ENCODE measurements around the gene ADPRHL1. TPM values are rescaled to one million over a fixed set of nuclear protein-coding genes. Genes with fewer than 3 reads are reported as not detected.

ADPRHL1 gene
- total RNA-seq, 1 experiment from 2014 or later, result 11.5 TPM

DNA sequence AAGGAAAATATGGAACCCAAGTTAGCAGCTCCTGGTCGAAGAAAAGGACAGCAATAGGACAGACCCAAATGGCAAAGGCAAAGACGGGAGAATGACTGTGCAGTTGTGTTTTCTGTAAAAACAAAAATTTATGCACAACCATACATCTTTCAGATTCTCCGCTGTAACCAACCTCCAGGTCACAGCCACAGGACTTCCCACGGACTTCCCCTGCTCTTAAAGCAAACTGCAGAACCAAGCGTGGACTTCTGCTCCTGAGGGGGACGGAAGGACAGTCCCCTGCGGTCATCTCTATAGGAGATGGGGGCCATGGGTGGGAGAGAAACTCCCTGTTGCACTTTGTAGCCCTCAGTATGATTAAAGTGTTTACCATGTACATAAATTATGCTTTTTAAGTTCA lies 91.9 kb downstream of the ADPRHL1 start:
- Histone ChIP-seq H3K27me3 (ENCODE audit: insufficient read depth, low read depth) (no peaks in the 10 kb centered on the region), H3K79me2 (ENCODE audit: low read depth) (peaks cover 4% of the 10 kb centered on the region; the same call in 1 of the 2 replicates), H3K27ac (no peak overlapping the region), H2AFZ (no peak overlapping the region), H3K4me3 (no peak overlapping the region), H3K9me3 (ENCODE audit: insufficient read depth, low read depth) (no peaks in the 10 kb centered on the region), H3K4me1 (replicated peaks; ENCODE audit: insufficient read depth) (no peaks in the 10 kb centered on the region; the same call in 1 of the 2 replicates), H3K9me2 (ENCODE audit: insufficient read depth) (no peaks in the 10 kb centered on the region), H3F3A (ENCODE audit: insufficient read depth, low read depth) (peaks cover 19% of the 10 kb centered on the region; the same call in 1 of the 2 replicates), H4K20me1 (ENCODE audit: insufficient read depth) (0 out of 2 replicates have a peak, but pooled peaks cover 5% of the 10 kb centered on the region), H3K36me3 (ENCODE audit: low read depth) (no peaks in the 10 kb centered on the region), H3K4me2 (no peak overlapping the region)
- ChIA-PET CTCF (no interaction called here), POLR2A (ENCODE audit: unreplicated experiment) (no interaction called here)
- no TSS peak for BruUV-seq (replicated peaks)
- intact Hi-C loops (cut with micrococcal nuclease; ENCODE audit: unreplicated experiment), result no loop called here
- TF ChIP-seq, protein P1, sequence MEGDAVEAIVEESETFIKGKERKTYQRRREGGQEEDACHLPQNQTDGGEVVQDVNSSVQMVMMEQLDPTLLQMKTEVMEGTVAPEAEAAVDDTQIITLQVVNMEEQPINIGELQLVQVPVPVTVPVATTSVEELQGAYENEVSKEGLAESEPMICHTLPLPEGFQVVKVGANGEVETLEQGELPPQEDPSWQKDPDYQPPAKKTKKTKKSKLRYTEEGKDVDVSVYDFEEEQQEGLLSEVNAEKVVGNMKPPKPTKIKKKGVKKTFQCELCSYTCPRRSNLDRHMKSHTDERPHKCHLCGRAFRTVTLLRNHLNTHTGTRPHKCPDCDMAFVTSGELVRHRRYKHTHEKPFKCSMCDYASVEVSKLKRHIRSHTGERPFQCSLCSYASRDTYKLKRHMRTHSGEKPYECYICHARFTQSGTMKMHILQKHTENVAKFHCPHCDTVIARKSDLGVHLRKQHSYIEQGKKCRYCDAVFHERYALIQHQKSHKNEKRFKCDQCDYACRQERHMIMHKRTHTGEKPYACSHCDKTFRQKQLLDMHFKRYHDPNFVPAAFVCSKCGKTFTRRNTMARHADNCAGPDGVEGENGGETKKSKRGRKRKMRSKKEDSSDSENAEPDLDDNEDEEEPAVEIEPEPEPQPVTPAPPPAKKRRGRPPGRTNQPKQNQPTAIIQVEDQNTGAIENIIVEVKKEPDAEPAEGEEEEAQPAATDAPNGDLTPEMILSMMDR (conservative IDR thresholded peaks at IDR 0.05), result no peak
- no peak for TF ChIP-seq EZH2 (IDR thresholded peaks at IDR 0.05; ENCODE audit: low read depth)
- DNase-seq, result no peak

DNA sequence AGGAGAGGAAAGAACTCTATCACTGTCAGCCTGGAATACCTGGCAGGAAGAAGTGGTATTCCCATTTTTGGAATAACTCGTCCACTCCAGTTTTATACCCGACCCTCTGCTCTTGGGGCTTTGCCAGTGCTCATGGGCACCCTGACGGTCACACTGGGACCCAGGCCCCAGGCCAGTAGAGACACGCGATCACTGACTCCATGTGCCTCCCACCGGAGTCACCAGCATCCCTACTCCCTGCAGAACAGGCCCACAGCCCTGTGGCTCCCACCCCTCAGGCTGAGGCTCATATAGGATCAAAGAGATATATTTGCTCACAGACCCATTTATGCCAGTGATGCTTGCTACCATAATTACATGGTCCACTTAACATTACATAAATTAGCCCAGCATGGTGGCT lies 92.8 kb downstream of the ADPRHL1 start:
- Histone ChIP-seq H4K20me1 (ENCODE audit: insufficient read depth) (0 out of 2 replicates have a peak, but pooled peaks cover 5% of the 10 kb centered on the region), H3K4me1 (replicated peaks; ENCODE audit: insufficient read depth) (no peaks in the 10 kb centered on the region; the same call in 1 of the 2 replicates), H2AFZ (no peak overlapping the region), H3F3A (ENCODE audit: insufficient read depth, low read depth) (peaks cover 19% of the 10 kb centered on the region; the same call in 1 of the 2 replicates), H3K79me2 (ENCODE audit: low read depth) (peaks cover 4% of the 10 kb centered on the region; the same call in 1 of the 2 replicates), H3K27me3 (ENCODE audit: insufficient read depth, low read depth) (no peaks in the 10 kb centered on the region), H3K27ac (no peak overlapping the region), H3K9me3 (ENCODE audit: insufficient read depth, low read depth) (no peaks in the 10 kb centered on the region), H3K36me3 (ENCODE audit: low read depth) (no peaks in the 10 kb centered on the region), H3K9me2 (ENCODE audit: insufficient read depth) (no peaks in the 10 kb centered on the region), H3K4me2 (no peak overlapping the region), H3K4me3 (no peak overlapping the region)
- no peak for TF ChIP-seq EZH2 (IDR thresholded peaks at IDR 0.05; ENCODE audit: low read depth)
- TF ChIP-seq, protein P1 (conservative IDR thresholded peaks at IDR 0.05), result no peak
- intact Hi-C loops (cut with micrococcal nuclease; ENCODE audit: unreplicated experiment), result no loop called here
- CTCF ChIA-PET, result no interaction called here
- POLR2A ChIA-PET (ENCODE audit: unreplicated experiment), result no interaction called here
- no TSS peak for BruUV-seq (replicated peaks)
- DNase-seq, result no peak

DNA sequence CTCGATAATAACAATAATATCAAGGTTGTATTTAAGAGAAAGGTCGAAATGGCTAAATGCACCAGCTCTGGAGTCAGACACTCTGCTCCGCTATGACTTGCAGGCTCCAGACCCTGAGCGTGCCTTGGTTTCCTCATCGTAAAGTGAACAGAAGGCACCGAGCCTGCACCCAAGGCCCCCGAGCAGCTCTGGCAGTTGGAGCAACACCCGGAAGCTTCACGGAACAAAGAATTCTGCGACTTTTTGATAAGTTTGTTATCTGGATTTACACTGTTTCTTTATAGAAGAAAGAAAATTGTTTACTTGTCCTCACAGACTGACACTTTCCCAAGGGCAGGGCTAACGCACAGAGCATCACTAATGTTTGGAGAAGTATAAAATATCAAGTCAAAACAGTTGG lies 93.7 kb downstream of the ADPRHL1 start:
- ChIA-PET CTCF (no interaction called here), POLR2A (ENCODE audit: unreplicated experiment) (no interaction called here)
- H3K27ac ChIP-seq, result no peak overlapping the region
- peaks cover 4% of the 10 kb centered on the region; the same call in 1 of the 2 replicates for H3K79me2 ChIP-seq (ENCODE audit: low read depth)
- H3F3A ChIP-seq (ENCODE audit: insufficient read depth, low read depth), result peaks cover 19% of the 10 kb centered on the region; the same call in 1 of the 2 replicates
- intact Hi-C loops (cut with micrococcal nuclease; ENCODE audit: unreplicated experiment), result no loop called here
- no peak overlapping the region for H3K4me2 ChIP-seq
- H2AFZ ChIP-seq, result no peak overlapping the region
- TF ChIP-seq EZH2 (IDR thresholded peaks at IDR 0.05; ENCODE audit: low read depth), result no peak
- TF ChIP-seq, protein P1 (conservative IDR thresholded peaks at IDR 0.05), result no peak
- H3K9me2 ChIP-seq (ENCODE audit: insufficient read depth), result no peaks in the 10 kb centered on the region
- H3K9me3 ChIP-seq (ENCODE audit: insufficient read depth, low read depth), result no peaks in the 10 kb centered on the region
- H3K36me3 ChIP-seq (ENCODE audit: low read depth), result no peaks in the 10 kb centered on the region
- BruUV-seq (replicated peaks), result no TSS peak
- DNase-seq, result no peak
- H3K27me3 ChIP-seq (ENCODE audit: insufficient read depth, low read depth), result no peaks in the 10 kb centered on the region
- H3K4me3 ChIP-seq, result no peak overlapping the region
- H3K4me1 ChIP-seq (replicated peaks; ENCODE audit: insufficient read depth), result no peaks in the 10 kb centered on the region; the same call in 1 of the 2 replicates
- 0 out of 2 replicates have a peak, but pooled peaks cover 5% of the 10 kb centered on the region for H4K20me1 ChIP-seq (ENCODE audit: insufficient read depth)
